Fibroblast of lung (primary cell): ENCODE measurements around the gene ZNF384. TPM values are rescaled to one million over a fixed set of nuclear protein-coding genes. Genes with fewer than 3 reads are reported as not detected.

Experiments used
- DNase-seq, 2 donors: peaks; one replicate each; pipeline versions ENCODE4 v3.0.0 to v3.0.0-alpha.2; 2010; ENCODE audit warnings: low read depth in 2 of 2
- H2AFZ ChIP-seq: 2 replicates; pipeline ENCODE4 v1.5.1; 2012; ENCODE audit warnings: low read length, control low read depth, inconsistent platforms
- H3K27ac ChIP-seq: 2 replicates; pipeline ENCODE4 v1.5.1; 2011; ENCODE audit warnings: low read length, control low read depth; ENCODE audit not compliant: insufficient read depth
- H3K27me3 ChIP-seq: 2 replicates; pipeline ENCODE4 v1.5.1; 2011; ENCODE audit warnings: mild to moderate bottlenecking, low read length; ENCODE audit not compliant: control insufficient read depth, insufficient read depth
- H3K36me3 ChIP-seq: 2 replicates; pipeline ENCODE4 v1.5.1; 2011; ENCODE audit warnings: low read length; ENCODE audit not compliant: control insufficient read depth, insufficient read depth
- H3K4me1 ChIP-seq: 2 replicates; pipeline ENCODE4 v1.5.1; 2011; ENCODE audit warnings: low read length; ENCODE audit not compliant: control insufficient read depth, insufficient read depth; ENCODE audit errors: extremely low read depth
- H3K4me2 ChIP-seq: 2 replicates; pipeline ENCODE4 v1.5.1; 2011; ENCODE audit warnings: low read length, control low read depth; ENCODE audit not compliant: insufficient read depth; ENCODE audit errors: extremely low read depth
- H3K4me3 ChIP-seq, 4 experiments: fragments of 200-600 bp in 1 of 4; sonication (generic) in 1 of 4; replicated peaks in 1 of 4; 2 replicates each; pipeline ENCODE4 v1.5.1; 2011 to 2016; ENCODE audit warnings: low read length in 4 of 4, low read depth in 3 of 4, mild to moderate bottlenecking in 3 of 4, control low read depth in 2 of 4, inconsistent platforms in 1 of 4, mixed read lengths in 1 of 4; ENCODE audit not compliant: insufficient read depth in 1 of 4; ENCODE audit errors: control extremely low read depth in 1 of 4
- H3K79me2 ChIP-seq: 2 replicates; pipeline ENCODE4 v1.5.1; 2012; ENCODE audit warnings: mild to moderate bottlenecking, low read length, inconsistent platforms; ENCODE audit not compliant: control insufficient read depth, insufficient read depth
- H3K9ac ChIP-seq: 2 replicates; pipeline ENCODE4 v1.5.1; 2011; ENCODE audit warnings: mild to moderate bottlenecking, low read length, control low read depth; ENCODE audit not compliant: insufficient read depth
- H3K9me3 ChIP-seq: 2 replicates; pipeline ENCODE4 v1.5.1; 2012; ENCODE audit warnings: low read depth, low read length; ENCODE audit not compliant: control insufficient read depth, insufficient read depth
- H4K20me1 ChIP-seq: 2 replicates; pipeline ENCODE4 v1.5.1; 2011; ENCODE audit warnings: low read length; ENCODE audit not compliant: control insufficient read depth, insufficient read depth; ENCODE audit errors: extremely low read depth
- CTCF ChIP-seq, 2 donors: IDR thresholded peaks in 1 of 2; conservative IDR thresholded peaks in 1 of 2; 1 replicate in 1 of 2; 2 replicates in 1 of 2; pipeline ENCODE4 v1.5.1; 2011 to 2012; ENCODE audit warnings: low read length in 2 of 2, control low read depth in 1 of 2, inconsistent platforms in 1 of 2, low read depth in 1 of 2, mild to moderate bottlenecking in 1 of 2
- EZH2 ChIP-seq: IDR thresholded peaks from 2 replicates; pipeline ENCODE4 v1.5.1; 2012; ENCODE audit warnings: low read length, control low read depth, mild to moderate bottlenecking; ENCODE audit errors: missing control alignments
- polyA plus RNA-seq, 2 donors: library from polyadenylated mRNA; depleted of rRNA in 1 of 2; stranded (reverse) in 1 of 2; unstranded in 1 of 2; fragments of >200 nt; gene quantifications; 2 replicates each; pipeline ENCODE4 v1.2.1, GENCODE V29; 2011 to 2012; ENCODE audit warnings: missing spikeins in 1 of 2
- total RNA-seq: library from RNA; depleted of rRNA; stranded (reverse); fragments of >200 nt; gene quantifications from 2 replicates; pipeline ENCODE4 v1.2.1, GENCODE V29; 2014

Gene ZNF384
- total and polyA plus RNA-seq, 2 donors (not counting 1 experiment from before 2014, with no cell fraction given), result 12.2 to 34.8 TPM

DNA sequence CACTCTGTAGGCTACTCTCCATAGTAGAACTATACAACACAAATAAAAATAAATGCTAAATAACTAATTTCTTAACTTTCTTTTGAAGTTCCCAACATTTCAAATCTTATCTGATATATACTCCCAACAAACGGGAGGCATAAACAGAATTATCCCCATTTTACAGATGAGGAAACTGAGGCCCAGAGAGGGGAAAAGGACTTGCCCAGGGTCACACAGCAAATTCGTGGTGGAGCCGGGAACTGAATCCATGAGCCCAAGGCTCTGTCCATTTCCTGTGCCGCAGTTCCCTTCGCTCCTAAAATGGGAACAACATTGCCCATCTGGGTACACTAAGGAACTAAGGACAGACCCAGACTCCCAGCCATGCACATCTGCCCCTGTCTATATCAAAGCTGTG lies 12.2 kb downstream of the ZNF384 start:
- no peak for DNase-seq
- Histone ChIP-seq H3K9me3 (no peaks in the 10 kb centered on the region), H3K27me3 (no peaks in the 10 kb centered on the region), H4K20me1 (no peaks in the 10 kb centered on the region), H3K4me2 (no peak overlapping the region), H3K36me3 (peaks cover 23% of the 10 kb centered on the region), H3K27ac (no peak overlapping the region), H2AFZ (no peak overlapping the region), H3K79me2 (peaks cover 20% of the 10 kb centered on the region), H3K4me1 (no peaks in the 10 kb centered on the region), H3K4me3 (no peak overlapping the region), H3K9ac (no peak overlapping the region)
- TF ChIP-seq EZH2, result no peak
- no peak for TF ChIP-seq CTCF (conservative IDR thresholded peaks at IDR 0.05 in 1 of 2, IDR thresholded peaks at IDR 0.05 in 1 of 2; ENCODE audit: low read depth in 1 of 2, low read length in 2 of 2)

- H3K4me3 ChIP-seq, result no peak overlapping the region
- H3K79me2 ChIP-seq, result no peaks in the 10 kb centered on the region
- no peaks in the 10 kb centered on the region for H3K9me3 ChIP-seq
- H3K4me2 ChIP-seq, result no peak overlapping the region
- H3K27me3 ChIP-seq, result no peaks in the 10 kb centered on the region
- H3K36me3 ChIP-seq, result peaks cover 22% of the 10 kb centered on the region
- TF ChIP-seq EZH2 (no peak), CTCF (conservative IDR thresholded peaks at IDR 0.05 in 1 of 2, IDR thresholded peaks at IDR 0.05 in 1 of 2; ENCODE audit: low read depth in 1 of 2, low read length in 2 of 2) (no peak)
- no peaks in the 10 kb centered on the region for H4K20me1 ChIP-seq
- H3K27ac ChIP-seq, result no peak overlapping the region
- H3K4me1 ChIP-seq, result no peaks in the 10 kb centered on the region
- no peak overlapping the region for H3K9ac ChIP-seq
- H2AFZ ChIP-seq, result no peak overlapping the region
- DNase-seq, result no peak
These were observed 17.0 kb downstream of the ZNF384 start for GRCh38 chr12:6672143-6672542.

GRCh38 chr12:6667559-6668210 lies 21.5 kb downstream of the ZNF384 start:
- Histone ChIP-seq H3K27me3 (no peaks in the 10 kb centered on the region), H3K9me3 (no peaks in the 10 kb centered on the region), H2AFZ (no peak overlapping the region), H4K20me1 (no peaks in the 10 kb centered on the region), H3K27ac (no peak overlapping the region), H3K4me1 (no peaks in the 10 kb centered on the region), H3K4me3 (no peak overlapping the region), H3K9ac (no peak overlapping the region), H3K36me3 (peaks cover 17% of the 10 kb centered on the region), H3K79me2 (no peaks in the 10 kb centered on the region), H3K4me2 (no peak overlapping the region)
- no peak for DNase-seq
- TF ChIP-seq CTCF (conservative IDR thresholded peaks at IDR 0.05 in 1 of 2, IDR thresholded peaks at IDR 0.05 in 1 of 2; ENCODE audit: low read depth in 1 of 2, low read length in 2 of 2) (peak in 1 of 2 donors; percentile 18), EZH2 (no peak)
